ENCODE data around the gene LRFN5. TPM values are rescaled to one million over a fixed set of nuclear protein-coding genes. Genes with fewer than 3 reads are reported as not detected.

LRFN5 gene
- total RNA-seq, 1 donor from 2014 or later = 7.9 TPM

GRCh38 chr14:41773536-41774279, 167.0 kb downstream of the LRFN5 start:
- DNase-seq (ENCODE audit: low spot score) = no peak

GRCh38 chr14:41782511-41782910, 175.8 kb downstream of the LRFN5 start:
- DNase-seq (ENCODE audit: low spot score) = no peak

- no peak for DNase-seq (ENCODE audit: low spot score)
Observed at GRCh38 chr14:41783403-41783802, 176.7 kb downstream of the LRFN5 start.

- no peak for DNase-seq (ENCODE audit: low spot score)
Observed at GRCh38 chr14:41785696-41786095, 179.0 kb downstream of the LRFN5 start.

- DNase-seq (ENCODE audit: low spot score) = no peak
Observed at GRCh38 chr14:41799817-41800216, 193.1 kb downstream of the LRFN5 start.

GRCh38 chr14:41805633-41806032, 199.0 kb downstream of the LRFN5 start:
- DNase-seq (ENCODE audit: low spot score) = no peak

- no peak for DNase-seq (ENCODE audit: low spot score)
Observed at GRCh38 chr14:41806366-41806975, 199.8 kb downstream of the LRFN5 start.

GRCh38 chr14:41810362-41810761, 203.7 kb downstream of the LRFN5 start:
- no peak for DNase-seq (ENCODE audit: low spot score)

- DNase-seq (ENCODE audit: low spot score) = no peak
Observed at GRCh38 chr14:41817626-41818025, 210.9 kb downstream of the LRFN5 start.

- no peak for DNase-seq (ENCODE audit: low spot score)
Observed at GRCh38 chr14:41824441-41824840, 217.8 kb downstream of the LRFN5 start.

GRCh38 chr14:41825622-41826021, 218.9 kb downstream of the LRFN5 start:
- no peak for DNase-seq (ENCODE audit: low spot score)

GRCh38 chr14:41830714-41831406, 224.2 kb downstream of the LRFN5 start:
- peak; percentile 31 for DNase-seq (ENCODE audit: low spot score)

GRCh38 chr14:41839661-41840060, 233.0 kb downstream of the LRFN5 start:
- DNase-seq (ENCODE audit: low spot score) = no peak

- DNase-seq (ENCODE audit: low spot score) = no peak
Observed at GRCh38 chr14:41859336-41859735, 252.7 kb downstream of the LRFN5 start.

GRCh38 chr14:41860586-41860985, 253.9 kb downstream of the LRFN5 start:
- no peak for DNase-seq (ENCODE audit: low spot score)

- no peak for DNase-seq (ENCODE audit: low spot score)
Observed at GRCh38 chr14:41865894-41866293, 259.2 kb downstream of the LRFN5 start.

GRCh38 chr14:41868396-41868795, 261.7 kb downstream of the LRFN5 start:
- no peak for DNase-seq (ENCODE audit: low spot score)

GRCh38 chr14:41872931-41873685, 266.4 kb downstream of the LRFN5 start:
- DNase-seq (ENCODE audit: low spot score) = peak; percentile 20

GRCh38 chr14:41873686-41874317, 267.1 kb downstream of the LRFN5 start:
- peak; percentile 75 for DNase-seq (ENCODE audit: low spot score)

- DNase-seq (ENCODE audit: low spot score) = no peak
Observed at GRCh38 chr14:41875116-41875515, 268.4 kb downstream of the LRFN5 start.

GRCh38 chr14:41878321-41878720, 271.6 kb downstream of the LRFN5 start:
- DNase-seq (ENCODE audit: low spot score) = no peak

- no peak for DNase-seq (ENCODE audit: low spot score)
Observed at GRCh38 chr14:41891624-41892023, 284.9 kb downstream of the LRFN5 start.

All from umbilical cord (tissue), 2 donors.